ENCODE results near the gene CACNA1A.

Gene CACNA1A

DNA sequence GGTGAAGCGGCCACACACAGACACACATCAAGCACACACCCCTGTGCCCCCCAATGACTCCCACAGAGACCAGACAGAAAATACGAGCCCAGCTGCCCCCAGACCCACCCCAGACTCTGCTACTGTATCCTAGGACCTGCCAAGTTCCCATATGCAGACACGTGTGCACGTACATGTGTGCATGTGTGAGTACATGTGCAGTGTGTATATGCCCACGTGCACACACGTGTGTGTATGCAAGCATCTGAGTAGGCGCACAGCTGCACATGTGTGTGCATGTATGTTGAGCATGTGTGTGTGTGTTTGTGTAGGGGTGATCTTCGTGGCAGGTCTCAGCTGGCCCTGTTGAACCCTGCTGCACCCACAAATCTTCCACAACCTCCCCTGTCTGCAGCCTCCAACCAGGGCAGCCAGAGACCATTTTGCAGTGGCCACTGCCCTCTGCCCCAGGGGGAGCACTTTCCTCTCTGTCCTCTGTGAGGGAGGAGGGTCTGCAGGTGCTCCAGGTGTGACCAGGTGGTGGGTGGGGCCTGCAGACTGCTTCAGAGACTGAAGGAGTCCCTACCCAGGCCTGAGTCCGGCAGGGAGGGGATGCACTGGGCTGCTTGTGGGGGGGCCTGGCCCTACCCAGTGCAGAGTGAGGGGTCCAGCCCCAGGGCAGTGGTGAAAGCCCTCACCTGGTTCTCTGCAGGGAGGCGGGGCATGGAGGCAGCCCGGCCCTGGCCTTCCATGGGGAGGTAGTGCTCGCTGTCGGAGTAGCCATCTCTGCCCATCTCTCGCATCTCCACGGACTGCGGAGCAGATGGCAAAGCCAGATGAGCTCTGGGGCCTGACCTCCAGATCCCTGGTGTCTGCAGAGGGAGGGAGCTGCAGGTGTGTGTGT, 294.6 kb downstream of the CACNA1A start:
- TF ChIP-seq, protein P1, sequence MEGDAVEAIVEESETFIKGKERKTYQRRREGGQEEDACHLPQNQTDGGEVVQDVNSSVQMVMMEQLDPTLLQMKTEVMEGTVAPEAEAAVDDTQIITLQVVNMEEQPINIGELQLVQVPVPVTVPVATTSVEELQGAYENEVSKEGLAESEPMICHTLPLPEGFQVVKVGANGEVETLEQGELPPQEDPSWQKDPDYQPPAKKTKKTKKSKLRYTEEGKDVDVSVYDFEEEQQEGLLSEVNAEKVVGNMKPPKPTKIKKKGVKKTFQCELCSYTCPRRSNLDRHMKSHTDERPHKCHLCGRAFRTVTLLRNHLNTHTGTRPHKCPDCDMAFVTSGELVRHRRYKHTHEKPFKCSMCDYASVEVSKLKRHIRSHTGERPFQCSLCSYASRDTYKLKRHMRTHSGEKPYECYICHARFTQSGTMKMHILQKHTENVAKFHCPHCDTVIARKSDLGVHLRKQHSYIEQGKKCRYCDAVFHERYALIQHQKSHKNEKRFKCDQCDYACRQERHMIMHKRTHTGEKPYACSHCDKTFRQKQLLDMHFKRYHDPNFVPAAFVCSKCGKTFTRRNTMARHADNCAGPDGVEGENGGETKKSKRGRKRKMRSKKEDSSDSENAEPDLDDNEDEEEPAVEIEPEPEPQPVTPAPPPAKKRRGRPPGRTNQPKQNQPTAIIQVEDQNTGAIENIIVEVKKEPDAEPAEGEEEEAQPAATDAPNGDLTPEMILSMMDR (conservative IDR thresholded peaks at IDR 0.05; ENCODE audit: low read length) = no peak
- DNase-seq (ENCODE audit: low read depth) = no peak

DNA sequence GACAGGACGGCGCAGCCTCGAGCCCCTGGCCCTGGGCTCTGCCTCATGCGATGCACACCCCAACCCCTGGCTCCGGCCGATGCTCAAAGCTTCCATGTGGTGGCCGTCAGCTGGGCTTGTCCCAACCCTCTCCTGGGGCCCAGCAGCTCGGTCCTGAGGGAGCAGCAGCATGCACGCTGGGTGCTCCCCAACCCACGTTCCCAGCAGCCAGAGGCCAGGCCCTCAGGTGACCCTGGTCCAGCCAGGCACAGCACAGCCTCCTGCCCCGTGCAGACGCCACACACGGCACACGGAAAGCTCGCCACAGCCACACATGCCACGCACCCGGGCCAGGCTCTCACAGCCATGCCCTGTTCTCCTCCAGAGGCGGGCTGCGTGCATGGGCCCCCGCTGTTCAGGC, 295.3 kb downstream of the CACNA1A start:
- no peak for DNase-seq (ENCODE audit: low read depth)
- TF ChIP-seq, protein P1 (conservative IDR thresholded peaks at IDR 0.05; ENCODE audit: low read length) = no peak
- no peak overlapping the region for H3K4me3 ChIP-seq (ENCODE audit: low read length)

More for the DNA sequence above, 294.6 kb downstream of the CACNA1A start:
- no peak overlapping the region for H3K4me3 ChIP-seq (ENCODE audit: low read length)

DNA sequence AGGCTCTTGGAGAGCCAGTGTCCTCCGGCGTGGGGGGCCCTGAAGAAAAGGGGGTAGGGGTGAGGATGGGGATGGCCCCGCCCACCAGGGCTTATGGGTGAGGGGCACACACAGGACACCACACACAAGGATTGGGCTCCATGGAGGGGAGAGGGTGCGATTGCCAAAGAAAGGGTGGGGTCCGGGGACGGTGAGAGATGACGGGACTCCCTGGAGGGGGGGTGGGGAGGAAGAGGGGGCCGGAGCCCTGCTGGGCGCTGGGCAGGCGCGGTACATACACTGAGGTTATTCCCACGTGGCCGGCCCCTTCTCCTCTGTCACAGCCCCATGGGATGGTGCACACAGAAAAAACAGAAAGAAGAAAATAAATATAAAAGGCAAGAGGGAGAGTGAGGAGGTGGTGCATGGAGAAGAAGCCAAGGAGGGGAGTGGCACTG, 295.9 kb downstream of the CACNA1A start:
- TF ChIP-seq, protein P1 (conservative IDR thresholded peaks at IDR 0.05; ENCODE audit: low read length) = no peak
- no peak for DNase-seq (ENCODE audit: low read depth)
- H3K4me3 ChIP-seq (ENCODE audit: low read length) = no peak overlapping the region

DNA sequence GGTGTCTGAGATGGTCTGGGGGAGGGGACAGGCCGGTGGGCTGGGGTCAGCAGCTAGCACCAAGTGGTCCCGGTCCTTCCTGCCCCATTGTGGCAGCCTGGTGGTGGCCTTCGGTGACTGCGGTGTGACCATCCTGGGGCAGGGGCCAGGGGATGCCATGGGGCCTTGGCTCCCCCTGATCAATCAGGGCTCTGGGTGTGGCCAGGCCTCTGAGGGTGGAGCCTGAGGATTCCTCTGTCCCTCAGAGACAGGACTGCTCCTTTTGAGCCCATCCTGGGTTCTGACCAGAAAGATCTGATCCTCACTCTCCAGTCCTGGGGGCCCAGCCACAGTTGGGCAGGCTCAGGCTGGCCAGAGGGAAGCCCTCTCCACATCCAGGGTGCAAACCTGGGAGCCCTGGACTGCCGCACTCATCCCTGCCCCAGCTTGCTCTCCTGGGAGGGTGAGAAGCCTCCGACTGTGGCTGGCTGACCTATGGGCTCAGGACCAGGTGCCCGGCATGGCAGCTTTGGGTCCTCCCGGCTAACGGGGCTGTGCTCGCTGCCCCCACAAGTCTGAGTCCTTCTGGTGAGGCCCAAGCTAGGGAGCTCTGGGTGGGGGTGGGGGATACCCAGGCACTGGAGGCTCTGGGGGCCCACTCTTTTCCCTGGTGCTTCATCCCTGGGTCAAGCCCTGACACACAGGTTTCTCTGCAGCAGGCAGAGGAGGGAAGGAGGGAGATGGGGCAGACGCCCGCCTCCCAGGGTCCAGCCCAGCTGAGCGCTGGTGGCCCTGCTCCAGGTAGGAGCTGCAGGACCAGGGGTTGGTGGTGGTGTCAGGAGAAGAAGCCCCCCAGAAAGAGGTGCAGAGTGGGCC, 296.6 kb downstream of the CACNA1A start:
- DNase-seq (ENCODE audit: low read depth) = no peak
- no peak overlapping the region for H3K4me3 ChIP-seq (ENCODE audit: low read length)
- TF ChIP-seq, protein P1 (conservative IDR thresholded peaks at IDR 0.05; ENCODE audit: low read length) = no peak

DNA sequence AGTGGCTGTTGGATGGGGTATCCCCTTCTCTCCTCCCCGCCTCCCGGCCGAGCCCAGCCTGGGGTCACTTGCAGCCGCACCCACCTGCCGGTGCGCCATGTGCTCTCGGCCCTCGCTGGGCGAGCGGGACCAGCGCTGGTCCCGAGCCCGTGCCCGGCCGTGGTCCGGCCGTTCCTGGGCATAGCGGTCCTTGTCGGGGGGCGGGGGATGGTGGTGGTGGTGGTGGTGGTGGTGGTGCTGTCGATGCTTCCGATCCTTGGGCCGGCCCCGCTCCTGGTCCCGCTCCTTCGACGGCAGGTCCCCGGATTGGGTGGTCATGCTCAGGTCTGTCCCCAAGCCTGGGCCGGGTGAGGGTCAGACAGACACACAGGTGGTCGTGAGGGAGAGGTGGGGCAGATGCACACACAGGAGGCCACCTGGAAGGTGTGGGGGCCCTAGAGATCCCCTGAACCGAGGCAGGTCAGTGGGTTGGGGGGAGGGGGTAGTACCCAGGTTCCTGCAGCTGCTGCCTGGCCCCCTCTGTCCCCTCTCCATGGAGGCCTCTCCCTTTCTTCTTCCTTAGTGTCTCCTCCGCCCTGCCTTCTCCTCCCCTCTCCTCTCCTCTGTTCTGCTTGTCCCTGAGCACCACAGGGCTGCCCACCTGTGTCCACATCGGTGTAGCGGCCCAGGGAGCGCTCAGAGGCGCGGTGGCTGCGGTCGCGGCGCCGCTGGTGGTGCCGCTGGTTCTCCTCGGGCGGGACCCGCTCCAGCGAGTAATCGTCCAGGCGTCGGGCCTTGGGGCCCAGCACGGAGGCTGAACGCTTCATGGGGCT, 297.4 kb downstream of the CACNA1A start:
- TF ChIP-seq, protein P1 (conservative IDR thresholded peaks at IDR 0.05; ENCODE audit: low read length) = no peak
- DNase-seq (ENCODE audit: low read depth) = no peak
- peak overlapping the region; percentile 45 for H3K4me3 ChIP-seq (ENCODE audit: low read length)

DNA sequence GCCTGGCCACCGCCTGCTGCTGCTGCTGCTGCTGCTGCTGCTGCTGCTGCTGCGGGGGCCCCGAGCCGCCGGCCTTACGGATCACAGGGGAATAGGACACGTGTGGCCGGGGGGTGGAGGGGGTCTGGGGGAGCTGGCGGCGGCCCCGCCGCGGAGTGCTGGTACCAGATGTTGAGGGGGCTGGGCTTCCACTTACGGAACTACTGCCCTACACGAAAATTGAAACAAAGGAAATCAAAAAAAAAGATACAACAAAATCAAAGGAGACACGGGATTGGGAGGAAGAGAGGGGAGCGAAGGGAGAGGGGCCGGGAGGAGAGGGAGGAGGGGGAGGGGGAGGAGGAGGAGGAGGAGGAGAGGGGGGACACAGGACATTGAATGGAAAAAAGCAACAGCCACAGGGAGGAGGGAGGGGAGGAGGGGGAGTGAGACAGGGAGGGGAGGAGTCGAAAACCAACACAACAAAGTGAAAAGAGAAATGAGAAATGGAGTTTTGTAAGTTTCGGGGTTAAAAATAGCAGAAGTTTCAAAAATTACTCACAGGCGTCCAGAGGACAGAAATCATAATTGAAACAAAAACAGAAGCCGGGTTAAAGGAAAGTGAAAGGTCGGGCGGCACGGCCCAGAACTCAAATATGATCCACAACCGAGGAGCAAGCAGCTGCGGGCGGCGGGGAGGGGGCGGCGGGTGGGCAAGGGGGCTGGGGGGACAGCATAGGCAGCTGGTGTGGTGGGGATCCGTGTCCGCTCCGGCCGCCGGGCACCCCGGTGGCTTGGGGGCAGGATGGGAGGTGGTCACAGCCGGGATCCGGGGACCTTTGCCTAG, 298.2 kb downstream of the CACNA1A start:
- TF ChIP-seq, protein P1 (conservative IDR thresholded peaks at IDR 0.05; ENCODE audit: low read length) = no peak
- peak overlapping the region; percentile 45 for H3K4me3 ChIP-seq (ENCODE audit: low read length)
- DNase-seq (ENCODE audit: low read depth) = peak; percentile 76

All from AG10803 (cell line).